Measurements from ENCODE around the gene TESK1.
"Not testable (repeated sequence)": the region's sequence is repeated elsewhere in the genome, so short reads cannot be mapped to it uniquely, and the experiment has no call there.

Gene TESK1

GRCh38 chr9:35583521-35583920 is 21.5 kb upstream of the TESK1 start:
- not testable (repeated sequence) for DNase-seq

- DNase-seq = not testable (repeated sequence)
These were observed 20.4 kb upstream of the TESK1 start for GRCh38 chr9:35584681-35585080.

DNA sequence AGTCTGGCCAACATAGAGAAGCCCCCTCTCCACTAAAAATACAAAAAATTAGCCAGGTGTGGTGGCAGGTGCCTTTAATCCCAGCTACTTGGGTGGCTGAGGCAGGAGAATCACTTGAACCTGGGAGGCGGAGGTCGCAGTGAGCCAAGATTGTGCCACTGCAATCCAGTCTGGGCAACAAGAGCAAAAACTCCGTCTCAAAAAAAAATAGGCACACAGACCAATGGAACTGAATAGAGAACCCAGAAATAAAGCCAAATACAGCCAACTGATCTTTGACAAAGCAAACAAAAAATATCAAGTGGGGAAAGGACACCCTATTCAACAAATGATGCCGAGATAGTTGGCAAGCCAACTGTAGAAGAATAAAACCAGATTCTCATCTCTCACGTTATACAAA is 16.6 kb upstream of the TESK1 start:
- DNase-seq = not testable (repeated sequence)

- DNase-seq = no peak
These were observed 11.5 kb upstream of the TESK1 start for GRCh38 chr9:35593581-35593980.

DNA sequence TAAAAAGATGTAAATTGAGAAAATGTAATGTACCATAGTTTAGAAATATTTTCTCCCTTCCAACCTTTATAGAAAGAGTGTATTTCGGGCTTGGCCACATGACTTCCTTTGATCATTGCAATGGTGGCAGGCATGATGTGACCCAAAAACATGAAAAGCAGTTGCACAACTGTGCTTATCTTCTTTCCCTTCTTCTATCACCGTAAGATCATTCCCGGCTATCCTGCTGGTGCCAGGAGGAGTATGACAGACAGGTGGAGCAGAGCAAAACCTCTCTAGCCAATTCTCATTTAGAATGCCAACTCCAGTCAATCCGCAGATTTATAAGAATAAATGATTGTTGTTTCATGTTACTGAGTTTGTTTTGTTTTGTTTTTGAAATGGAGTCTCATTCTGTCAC is 10.6 kb upstream of the TESK1 start:
- DNase-seq = no peak

GRCh38 chr9:35596907-35597306 is 8.2 kb upstream of the TESK1 start:
- not testable (repeated sequence) for DNase-seq

GRCh38 chr9:35598866-35599590 is 6.0 kb upstream of the TESK1 start:
- no peak for DNase-seq

- DNase-seq = no peak
These were observed 5.1 kb upstream of the TESK1 start for GRCh38 chr9:35599763-35600604.

DNA sequence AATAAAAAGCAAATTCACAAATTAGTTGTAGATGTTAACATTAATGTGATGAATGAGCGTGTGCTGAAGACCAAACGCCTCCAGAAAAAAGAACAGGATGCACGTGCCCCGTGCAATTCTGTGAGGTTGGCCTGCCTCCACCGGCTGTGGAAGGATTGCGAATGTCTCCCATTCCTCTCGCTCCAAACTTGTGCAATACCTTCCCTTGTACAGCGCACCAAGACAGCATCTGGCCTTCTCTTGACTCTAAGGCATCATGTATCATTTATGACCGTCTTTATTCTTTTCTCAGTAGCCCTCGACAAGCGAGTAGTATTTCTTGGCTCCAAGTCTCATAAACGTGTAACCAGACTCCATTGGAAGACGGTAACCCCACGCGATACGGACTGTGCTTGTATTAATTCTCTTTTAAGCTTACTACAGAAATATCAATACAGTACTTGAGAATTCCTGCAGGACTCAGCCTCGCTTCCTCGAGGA is 1.5 kb upstream of the TESK1 start:
- DNase-seq = no peak

- DNase-seq = peak; percentile 84 to 94
These were observed 980 bp upstream of the TESK1 start for GRCh38 chr9:35603986-35604577.

GRCh38 chr9:35605351-35606137 is 482 bp downstream of the TESK1 start:
- DNase-seq = no peak

GRCh38 chr9:35606138-35606504 is 1.1 kb downstream of the TESK1 start:
- DNase-seq = no peak

DNA sequence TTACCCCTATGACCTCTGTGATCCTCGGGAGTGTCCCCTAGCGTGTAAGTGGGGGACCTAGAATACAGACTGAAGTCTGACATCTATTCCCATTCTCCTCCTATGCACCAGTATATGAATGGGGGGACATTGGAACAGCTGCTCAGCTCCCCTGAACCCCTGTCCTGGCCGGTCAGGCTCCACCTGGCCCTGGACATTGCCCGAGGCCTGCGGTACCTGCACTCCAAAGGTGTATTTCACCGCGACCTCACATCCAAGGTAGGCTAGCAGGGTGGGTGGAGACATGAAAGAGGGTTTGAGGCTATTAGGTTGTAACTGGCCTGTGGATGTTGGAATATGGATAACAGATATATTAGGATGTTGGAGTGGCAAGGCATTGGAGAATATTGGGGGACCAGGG is 1.7 kb downstream of the TESK1 start:
- no peak for DNase-seq

DNA sequence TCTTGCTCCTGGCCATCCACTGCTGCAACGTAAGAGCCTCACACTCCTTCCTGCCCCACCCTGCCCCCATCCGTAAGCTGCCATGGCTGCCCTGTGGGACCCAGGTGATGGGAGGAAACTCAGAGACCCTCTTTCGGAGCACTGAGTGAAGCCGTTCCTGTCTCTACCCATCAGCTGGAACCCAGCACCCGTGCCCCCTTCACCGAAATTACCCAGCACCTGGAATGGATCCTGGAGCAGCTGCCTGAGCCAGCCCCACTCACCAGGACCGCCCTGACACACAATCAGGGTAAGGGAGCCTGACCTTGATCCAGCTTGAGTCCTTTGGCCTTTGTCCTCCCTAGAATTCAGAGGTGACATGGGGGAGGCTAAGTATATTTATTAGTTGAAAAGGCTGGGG is 3.2 kb downstream of the TESK1 start:
- DNase-seq = no peak

DNA sequence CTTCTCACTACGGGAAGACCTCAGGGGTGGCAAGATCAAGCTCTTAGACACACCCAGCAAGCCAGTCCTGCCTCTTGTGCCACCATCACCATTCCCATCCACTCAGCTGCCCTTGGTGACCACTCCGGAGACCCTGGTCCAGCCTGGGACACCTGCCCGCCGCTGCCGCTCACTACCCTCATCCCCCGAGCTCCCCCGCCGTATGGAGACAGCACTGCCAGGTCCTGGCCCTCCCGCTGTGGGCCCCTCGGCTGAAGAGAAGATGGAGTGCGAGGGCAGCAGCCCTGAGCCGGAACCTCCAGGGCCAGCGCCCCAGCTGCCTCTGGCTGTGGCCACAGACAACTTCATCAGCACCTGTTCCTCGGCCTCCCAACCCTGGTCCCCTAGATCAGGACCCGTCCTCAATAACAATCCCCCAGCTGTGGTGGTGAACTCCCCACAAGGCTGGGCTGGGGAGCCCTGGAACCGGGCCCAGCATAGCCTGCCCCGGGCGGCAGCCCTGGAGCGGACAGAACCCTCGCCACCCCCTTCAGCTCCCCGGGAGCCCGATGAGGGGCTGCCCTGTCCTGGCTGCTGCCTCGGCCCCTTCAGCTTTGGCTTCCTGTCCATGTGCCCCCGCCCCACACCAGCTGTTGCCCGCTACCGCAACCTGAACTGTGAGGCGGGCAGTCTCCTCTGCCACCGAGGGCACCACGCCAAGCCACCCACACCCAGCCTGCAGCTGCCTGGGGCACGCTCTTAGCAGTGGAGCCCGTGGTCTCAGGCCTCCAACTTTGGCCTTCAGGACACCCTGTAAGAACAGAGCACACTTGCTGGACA is 4.1 kb downstream of the TESK1 start:
- DNase-seq = no peak

DNA sequence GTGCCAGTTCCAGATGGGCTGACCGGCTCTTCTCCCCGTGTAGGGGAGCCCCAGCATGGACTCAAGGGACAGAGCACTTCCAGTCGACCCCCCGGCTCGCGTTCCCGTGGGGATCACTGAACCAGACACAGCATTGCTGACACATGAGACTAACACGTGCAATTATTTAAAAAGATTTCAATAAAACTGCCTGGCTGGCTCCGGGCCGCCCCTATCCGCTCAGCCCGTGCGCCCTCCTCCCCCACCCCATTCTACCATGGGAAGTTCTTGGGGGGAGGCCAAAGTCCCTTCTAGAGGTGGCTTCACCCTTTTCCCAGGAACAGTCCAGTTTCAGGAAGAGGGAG is 4.7 kb downstream of the TESK1 start:
- DNase-seq = no peak

GRCh38 chr9:35611230-35611797 is 6.3 kb downstream of the TESK1 start:
- peak in 1 of 2 experiments; percentile 26 for DNase-seq

GRCh38 chr9:35612066-35612465 is 7.0 kb downstream of the TESK1 start:
- not testable (repeated sequence) for DNase-seq

- no peak for DNase-seq
These were observed 7.8 kb downstream of the TESK1 start for GRCh38 chr9:35612843-35613242.

DNA sequence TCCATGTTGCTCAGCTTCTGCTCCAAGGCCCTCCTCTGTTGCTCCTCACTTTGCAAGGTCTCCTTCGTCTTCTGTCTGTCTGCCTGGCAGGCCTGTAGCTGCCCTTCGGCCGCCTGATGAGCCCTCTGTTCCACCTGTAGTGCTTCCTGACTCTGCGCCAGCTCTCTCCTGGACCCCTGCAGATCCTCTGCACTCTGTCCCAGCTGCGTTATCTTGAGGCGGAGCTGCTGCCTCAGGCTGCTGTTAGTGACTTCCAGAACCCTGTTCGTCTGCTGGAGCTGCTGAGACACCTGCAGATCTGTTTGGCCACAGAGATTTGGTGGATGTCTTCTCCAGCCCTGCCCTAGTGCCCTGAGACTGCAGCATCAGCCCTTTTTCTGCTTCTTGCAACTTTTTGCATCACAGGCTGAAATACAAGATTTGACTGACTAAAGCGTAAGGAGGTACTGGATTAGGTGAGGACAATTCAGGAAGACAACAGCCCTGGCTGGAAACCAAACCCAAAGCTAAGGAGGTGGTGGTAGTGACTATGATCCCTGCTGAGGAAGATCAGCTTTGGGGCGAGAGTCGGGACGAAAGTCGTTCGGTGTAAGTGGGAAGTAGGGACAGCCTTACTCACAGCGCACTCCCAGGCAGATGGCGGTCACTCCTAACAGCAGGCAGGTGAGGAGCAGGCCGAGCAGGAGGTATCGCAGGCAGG is 11.1 kb downstream of the TESK1 start:
- no peak for DNase-seq

Data from cerebellar nuclear complex (tissue), 1 donor.